NAMALWA (cell line): Measurements from ENCODE around the gene GAGE12C.
"Not testable (repeated sequence)": the region's sequence is repeated elsewhere in the genome, so short reads cannot be mapped to it uniquely, and the experiment has no call there.

ENCODE experiments used
- DNase-seq: peaks from one replicate; pipeline ENCODE4 v3.0.0-alpha.2; 2015; ENCODE audit warnings: low spot score

GAGE12C gene

GRCh38 chrX:49531877-49532276 is at the start of gene GAGE12C:
GAGE12C (plus strand) TSS chrX:49532177; CDS start chrX:49533332, 1,155 bp downstream.
- DNase-seq, result not testable (repeated sequence)

- DNase-seq, result not testable (repeated sequence)
Measured at GRCh38 chrX:49541433-49541832, 9.5 kb downstream of the GAGE12C start, which contains the start of gene GAGE12D. GAGE12D (plus strand) TSS chrX:49541733; CDS start chrX:49542888, 1,155 bp downstream.

- not testable (repeated sequence) for DNase-seq
Measured at GRCh38 chrX:49550989-49551388, 19.0 kb downstream of the GAGE12C start, which contains the start of gene GAGE12E. GAGE12E (plus strand) TSS chrX:49551289; CDS start chrX:49552444, 1,155 bp downstream.

GRCh38 chrX:49560542-49560941 is 28.6 kb downstream of the GAGE12C start, which contains the start of gene GAGE12F:
GAGE12F (plus strand) TSS chrX:49560842; CDS start chrX:49561997, 1,155 bp downstream.
- DNase-seq, result not testable (repeated sequence)

- not testable (repeated sequence) for DNase-seq
Measured at GRCh38 chrX:49568728-49569127, 36.8 kb downstream of the GAGE12C start.

GRCh38 chrX:49569152-49569551 is 37.2 kb downstream of the GAGE12C start:
- DNase-seq, result not testable (repeated sequence)

GRCh38 chrX:49570100-49570499 is 38.1 kb downstream of the GAGE12C start, which contains the start of gene GAGE12G:
GAGE12G (plus strand) TSS chrX:49570400; CDS start chrX:49571555, 1,155 bp downstream.
- not testable (repeated sequence) for DNase-seq

- DNase-seq, result not testable (repeated sequence)
Measured at GRCh38 chrX:49579649-49580048, 47.7 kb downstream of the GAGE12C start, which contains the start of gene GAGE12H. GAGE12H (plus strand) TSS chrX:49579949; CDS start chrX:49581104, 1,155 bp downstream.
